ENCODE results near the gene PRR3. TPM values are rescaled to one million over a fixed set of nuclear protein-coding genes. Genes with fewer than 3 reads are reported as not detected.

Gene PRR3
- total RNA-seq, 4 donors from 2014 or later = 8.0 to 10.3 (median 8.8) TPM

GRCh38 chr6:30555816-30556065 lies 1.4 kb upstream of the PRR3 start:
- no peak for TF ChIP-seq CTCF (IDR thresholded peaks at IDR 0.05)
- no peak for TF ChIP-seq POLR2A (IDR thresholded peaks at IDR 0.05)
- no peak for TF ChIP-seq EP300 (IDR thresholded peaks at IDR 0.05)
- peak overlapping the region; percentile 63 to 96 (median 88) for H3K4me3 ChIP-seq
- no peaks in the 10 kb centered on the region for H3K27me3 ChIP-seq
- H3K9me3 ChIP-seq = no peaks in the 10 kb centered on the region
- 0 to 2% methylated on average over 7 to 9 of the region's 15 CpGs for WGBS, 2 donors
- no peak for DNase-seq (ENCODE audit: low spot score in 2 of 2)
- H3K36me3 ChIP-seq = peaks cover 0 to 38% (median 12%) of the 10 kb centered on the region in 3 donors
- H3K4me1 ChIP-seq = peaks cover 0 to 44% (median 14%) of the 10 kb centered on the region in 4 donors
- peak overlapping the region; percentile 97 to 99 (median 98) for H3K27ac ChIP-seq

DNA sequence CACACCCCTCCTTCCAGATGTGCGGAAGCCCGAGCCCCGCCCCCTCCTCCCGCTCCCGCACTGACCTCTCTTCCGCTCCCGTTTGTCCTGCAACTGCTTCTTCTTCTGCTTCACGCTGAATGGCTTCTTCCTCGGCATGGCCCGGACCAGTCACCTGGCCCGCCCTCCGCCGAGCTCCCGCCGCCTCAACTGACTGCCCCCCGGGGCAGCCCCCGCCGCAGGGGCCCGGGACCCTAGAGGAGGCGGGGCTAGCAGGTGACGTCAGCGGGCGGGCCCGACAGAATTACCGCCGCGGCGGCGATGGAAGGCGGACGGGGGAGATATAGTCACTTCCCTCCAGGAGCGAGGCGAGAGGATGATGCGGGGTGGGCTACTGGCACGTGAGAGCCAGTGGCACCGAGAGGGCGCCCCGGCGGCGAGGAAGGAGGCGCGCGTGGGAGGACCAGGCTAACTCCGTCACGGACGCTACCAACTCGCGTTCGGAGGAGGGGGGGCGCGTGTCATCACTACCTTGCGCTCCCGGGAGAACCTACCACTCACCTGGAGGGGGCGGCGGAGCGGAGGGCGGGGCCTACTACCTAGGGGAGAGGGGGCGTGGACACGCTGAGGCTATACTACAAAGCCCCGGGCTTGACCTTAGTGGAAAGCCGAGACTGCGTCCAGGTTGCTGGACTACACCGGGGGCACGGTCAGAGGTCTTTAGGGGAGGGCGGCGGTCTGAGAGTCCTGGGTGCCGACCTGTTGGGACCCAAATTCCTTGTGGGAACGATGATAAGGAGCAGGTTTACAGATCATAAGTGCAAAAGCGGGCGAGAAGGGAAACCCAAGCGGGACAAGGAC lies 809 bp upstream of the PRR3 start, which contains the start of gene GNL1:
Gene GNL1, minus strand, starts transcription at position 424 of the 840 bp plus-strand sequence. Its CDS starts 286 bp downstream, at position 138.
- Histone ChIP-seq H3K27ac (peak within 1 kb of the TSS; percentile 97 to 99 (median 98)), H3K9me3 (no peaks in the 10 kb centered on the region), H3K4me1 (peaks cover 0 to 44% (median 14%) of the 10 kb centered on the region in 4 donors), H3K4me3 (peak within 1 kb of the TSS; percentile 63 to 96 (median 88)), H3K27me3 (no peaks in the 10 kb centered on the region), H3K36me3 (peaks cover 0 to 35% (median 6%) of the 10 kb centered on the region in 3 donors)
- peak; percentile 86 to 94 for DNase-seq (ENCODE audit: low spot score in 2 of 2)
- TF ChIP-seq CTCF (IDR thresholded peaks at IDR 0.05) (peak in 3 of 5 experiments; percentile 7 to 37 (median 11)), POLR2A (IDR thresholded peaks at IDR 0.05) (peak in 1 of 2 donors; percentile 46), EP300 (IDR thresholded peaks at IDR 0.05) (peak; percentile 69 to 85)
- WGBS, 2 donors = 0% methylated on average over 37 of the region's 71 CpGs

- peak overlapping the region; percentile 63 to 96 (median 88) for H3K4me3 ChIP-seq
- H3K4me1 ChIP-seq = peaks cover 0 to 44% (median 14%) of the 10 kb centered on the region in 4 donors
- H3K27ac ChIP-seq = peak overlapping the region; percentile 97 to 99 (median 98)
- H3K9me3 ChIP-seq = no peaks in the 10 kb centered on the region
- H3K27me3 ChIP-seq = no peaks in the 10 kb centered on the region
- no peak for DNase-seq (ENCODE audit: low spot score in 2 of 2)
- H3K36me3 ChIP-seq = peaks cover 0 to 35% (median 10%) of the 10 kb centered on the region in 3 donors
- 1% methylated on average over 6 of the region's 6 CpGs for WGBS, 2 donors
- TF ChIP-seq EP300 (IDR thresholded peaks at IDR 0.05) (no peak), POLR2A (IDR thresholded peaks at IDR 0.05) (no peak), CTCF (IDR thresholded peaks at IDR 0.05) (no peak)
These were observed 537 bp downstream of the PRR3 start for GRCh38 chr6:30557683-30557981.

- no peak for DNase-seq (ENCODE audit: low spot score in 2 of 2)
- Histone ChIP-seq H3K4me1 (peaks cover 0 to 27% (median 11%) of the 10 kb centered on the region in 4 donors), H3K9me3 (no peaks in the 10 kb centered on the region), H3K27me3 (no peaks in the 10 kb centered on the region), H3K36me3 (peaks cover 0 to 31% (median 8%) of the 10 kb centered on the region in 3 donors), H3K27ac (no peak overlapping the region), H3K4me3 (no peak overlapping the region)
- WGBS, 2 donors = 92 to 95% methylated on average over 3 of the region's 3 CpGs
- TF ChIP-seq POLR2A (IDR thresholded peaks at IDR 0.05) (no peak), EP300 (IDR thresholded peaks at IDR 0.05) (no peak), CTCF (IDR thresholded peaks at IDR 0.05) (no peak)
These were observed 3.8 kb downstream of the PRR3 start for GRCh38 chr6:30560930-30561329.

All from tibial nerve (tissue), 4 donors.